NT2/D1 (cell line): ENCODE results near the gene RPL23.

Experiments used
- DNase-seq: peaks from one replicate; pipeline ENCODE4 v3.0.0-alpha.2; 2011; ENCODE audit warnings: low read depth, low spot score
- H3K27me3 ChIP-seq: 2 replicates; pipeline ENCODE4 v1.6.0; 2011; ENCODE audit warnings: mild to moderate bottlenecking; ENCODE audit not compliant: insufficient read length, insufficient read depth
- H3K36me3 ChIP-seq: 2 replicates; pipeline ENCODE4 v1.6.1; 2011; ENCODE audit warnings: mild to moderate bottlenecking, low read length, mixed read lengths; ENCODE audit not compliant: insufficient read depth, insufficient read length
- H3K4me1 ChIP-seq: 2 replicates; pipeline ENCODE4 v1.5.1; 2011; ENCODE audit not compliant: insufficient read depth, insufficient read length
- H3K4me3 ChIP-seq: 2 replicates; pipeline ENCODE4 v1.5.1; 2011; ENCODE audit warnings: low read depth; ENCODE audit not compliant: insufficient read length
- H3K9ac ChIP-seq: 2 replicates; pipeline ENCODE4 v1.6.0; 2011; ENCODE audit warnings: low read depth; ENCODE audit not compliant: insufficient read length
- H3K9me3 ChIP-seq: 2 replicates; pipeline ENCODE4 v1.5.1; 2011; ENCODE audit warnings: mild to moderate bottlenecking, low read length; ENCODE audit not compliant: insufficient read depth
- SUZ12 ChIP-seq: IDR thresholded peaks from 2 replicates; pipeline ENCODE4 v1.6.1; 2011; ENCODE audit not compliant: insufficient read length, insufficient read depth; ENCODE audit errors: extremely low read depth
- YY1 ChIP-seq: IDR thresholded peaks from 2 replicates; pipeline ENCODE4 v1.6.1; 2011; ENCODE audit not compliant: insufficient read length, insufficient read depth
- ZNF274 ChIP-seq: IDR thresholded peaks from 2 replicates; pipeline ENCODE4 v1.6.1; 2011; ENCODE audit warnings: mild to moderate bottlenecking, low read depth, low read length

The RPL23 gene

GRCh38 chr17:38824899-38825761, 28.4 kb downstream of the RPL23 start, which contains the start of gene CWC25:
Gene CWC25 (minus strand): TSS chr17:38825321. CDS start chr17:38825183, 138 bp downstream.
- no peaks in the 10 kb centered on the region for H3K27me3 ChIP-seq
- peak; percentile 89 for DNase-seq
- H3K36me3 ChIP-seq, result peaks cover 30% of the 10 kb centered on the region
- TF ChIP-seq ZNF274 (no peak), YY1 (peak; percentile 34)
- peak within 1 kb of the TSS; percentile 92 for H3K9ac ChIP-seq
- H3K4me1 ChIP-seq, result peaks cover 3% of the 10 kb centered on the region
- no peaks in the 10 kb centered on the region for H3K9me3 ChIP-seq
- H3K4me3 ChIP-seq, result peak within 1 kb of the TSS; percentile 96

DNA sequence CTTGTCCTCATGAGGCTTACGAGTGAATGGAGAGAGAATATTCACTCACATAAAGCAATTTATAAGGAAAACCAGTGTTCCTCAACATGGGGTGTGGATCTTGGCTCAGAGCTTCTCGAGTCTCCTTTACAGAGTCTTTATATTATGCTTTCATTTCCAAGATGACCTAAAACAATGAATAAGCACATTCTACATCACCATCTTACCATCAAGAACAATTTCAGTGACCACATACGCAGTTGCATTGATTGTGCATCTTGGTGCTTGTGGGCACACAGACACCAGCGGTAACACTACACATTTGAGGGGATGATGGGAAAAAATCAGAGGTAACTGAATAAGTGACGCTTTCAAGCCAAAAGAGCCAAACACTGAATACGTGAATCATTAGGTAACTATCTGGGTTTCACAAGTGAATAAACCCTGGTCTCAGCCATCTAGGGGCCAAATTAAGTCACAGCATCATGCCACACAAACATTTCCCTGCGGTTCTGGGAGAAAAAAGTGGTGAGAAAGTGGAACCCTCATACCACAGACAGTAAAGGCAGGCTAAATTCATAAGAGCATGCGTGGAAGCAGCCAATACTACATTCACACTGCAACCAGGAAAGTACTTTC, 37.8 kb downstream of the RPL23 start:
- Histone ChIP-seq H3K4me1 (no peaks in the 10 kb centered on the region), H3K36me3 (peaks cover 71% of the 10 kb centered on the region), H3K9ac (no peak overlapping the region), H3K4me3 (no peak overlapping the region), H3K9me3 (no peaks in the 10 kb centered on the region), H3K27me3 (no peaks in the 10 kb centered on the region)
- TF ChIP-seq ZNF274, result no peak
- TF ChIP-seq SUZ12, result no peak
- no peak for TF ChIP-seq YY1
- no peak for DNase-seq

DNA sequence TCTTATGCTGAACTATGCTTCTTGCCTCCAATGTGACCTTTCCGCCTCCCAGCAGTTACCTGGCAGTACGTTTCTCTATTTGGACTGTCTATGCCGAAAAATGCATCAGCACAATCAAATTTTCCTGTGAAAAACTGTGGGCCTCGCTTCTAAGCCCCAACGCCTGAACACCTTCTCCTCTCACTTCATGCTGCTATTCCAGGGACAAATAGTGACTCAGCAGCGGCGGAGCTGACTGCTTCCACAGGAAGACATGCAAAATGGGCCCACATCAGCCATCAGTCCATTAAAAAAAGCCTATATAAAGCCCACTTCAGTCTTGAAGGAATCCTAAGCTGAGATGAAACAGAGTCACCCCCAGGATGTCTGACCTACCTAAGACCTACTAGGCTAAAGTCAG, 43.7 kb downstream of the RPL23 start:
- no peak for DNase-seq
- Histone ChIP-seq H3K4me3 (no peak overlapping the region), H3K36me3 (peaks cover 82% of the 10 kb centered on the region), H3K4me1 (no peaks in the 10 kb centered on the region), H3K27me3 (no peaks in the 10 kb centered on the region), H3K9me3 (no peaks in the 10 kb centered on the region), H3K9ac (no peak overlapping the region)
- TF ChIP-seq ZNF274 (no peak), YY1 (no peak), SUZ12 (no peak)

DNA sequence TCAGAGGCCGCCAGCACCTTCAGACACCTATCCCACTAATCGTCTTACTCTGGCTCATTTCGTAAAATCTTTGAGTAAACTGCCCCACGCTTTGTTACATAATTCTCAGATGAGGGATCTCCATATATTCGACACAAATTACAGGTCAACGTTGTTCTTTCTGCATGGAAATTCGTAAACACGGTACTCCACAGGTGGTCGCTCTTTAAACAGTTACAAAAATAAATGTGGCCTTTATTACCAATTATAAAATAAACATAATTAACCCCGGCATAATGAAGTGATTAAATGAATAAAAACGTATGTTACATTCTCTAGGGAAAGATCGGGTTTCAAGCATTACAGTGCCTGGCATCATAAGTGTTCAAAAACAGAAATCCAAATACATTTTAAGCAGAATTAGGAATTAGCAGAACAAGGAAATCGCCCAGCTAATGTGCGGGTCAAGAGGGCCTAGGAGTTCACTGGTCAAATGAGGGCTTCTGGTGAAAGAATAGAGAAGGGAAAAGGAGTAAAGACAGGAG, 53.2 kb downstream of the RPL23 start:
- DNase-seq, result no peak
- H3K36me3 ChIP-seq, result peaks cover 66% of the 10 kb centered on the region
- TF ChIP-seq ZNF274 (no peak), SUZ12 (no peak), YY1 (no peak)
- H3K27me3 ChIP-seq, result no peaks in the 10 kb centered on the region
- peak overlapping the region; percentile 85 for H3K4me3 ChIP-seq
- H3K9me3 ChIP-seq, result no peaks in the 10 kb centered on the region
- H3K9ac ChIP-seq, result peak overlapping the region; percentile 15
- no peaks in the 10 kb centered on the region for H3K4me1 ChIP-seq

DNA sequence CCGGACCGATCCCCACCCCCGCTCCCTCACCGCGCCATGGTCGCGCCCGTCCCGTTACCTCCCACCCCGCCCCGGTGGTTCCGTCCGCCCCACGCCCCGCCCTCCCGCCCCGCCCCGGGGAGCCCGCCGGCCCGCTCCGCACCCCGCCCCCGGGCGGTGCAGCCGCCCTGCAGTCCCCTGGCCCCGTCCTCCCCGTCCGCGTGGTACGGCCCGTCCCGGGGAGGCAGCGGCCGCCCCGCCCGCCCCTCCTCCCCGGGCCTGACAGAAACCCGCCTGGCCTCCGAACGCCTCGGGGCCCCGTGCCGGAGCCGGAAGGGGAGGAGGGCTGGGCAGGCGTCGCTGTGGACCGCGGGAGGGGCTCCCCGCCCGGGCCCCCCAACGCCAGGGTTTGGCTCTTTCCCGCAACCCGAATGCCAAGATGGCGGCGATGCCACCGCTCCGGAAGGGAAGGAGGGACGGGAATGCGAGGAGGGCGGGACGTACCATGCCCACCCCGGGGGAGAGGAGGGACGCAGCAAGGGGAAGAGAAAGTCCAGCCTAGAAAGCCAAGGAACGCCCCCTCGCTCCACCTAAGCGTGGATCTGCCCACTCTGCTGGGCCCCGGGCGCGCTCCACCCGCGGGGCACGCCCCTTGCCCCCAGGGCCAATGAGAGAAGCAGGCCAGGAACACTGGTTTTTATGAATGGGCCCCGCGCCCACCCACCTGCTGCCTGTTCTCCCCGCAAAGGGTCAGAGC, 53.9 kb downstream of the RPL23 start, which contains the start of gene PIP4K2B:
Gene PIP4K2B, minus strand, starts transcription at position 56 of the 736 bp plus-strand sequence. CDS start 132 bp downstream, outside the sequence.
- Histone ChIP-seq H3K9me3 (no peaks in the 10 kb centered on the region), H3K9ac (peak within 1 kb of the TSS; percentile 98), H3K27me3 (no peaks in the 10 kb centered on the region), H3K4me1 (no peaks in the 10 kb centered on the region), H3K36me3 (peaks cover 65% of the 10 kb centered on the region), H3K4me3 (peak within 1 kb of the TSS; percentile 85)
- peak; percentile 78 for DNase-seq
- no peak for TF ChIP-seq SUZ12
- peak; percentile 89 for TF ChIP-seq YY1
- no peak for TF ChIP-seq ZNF274

DNA sequence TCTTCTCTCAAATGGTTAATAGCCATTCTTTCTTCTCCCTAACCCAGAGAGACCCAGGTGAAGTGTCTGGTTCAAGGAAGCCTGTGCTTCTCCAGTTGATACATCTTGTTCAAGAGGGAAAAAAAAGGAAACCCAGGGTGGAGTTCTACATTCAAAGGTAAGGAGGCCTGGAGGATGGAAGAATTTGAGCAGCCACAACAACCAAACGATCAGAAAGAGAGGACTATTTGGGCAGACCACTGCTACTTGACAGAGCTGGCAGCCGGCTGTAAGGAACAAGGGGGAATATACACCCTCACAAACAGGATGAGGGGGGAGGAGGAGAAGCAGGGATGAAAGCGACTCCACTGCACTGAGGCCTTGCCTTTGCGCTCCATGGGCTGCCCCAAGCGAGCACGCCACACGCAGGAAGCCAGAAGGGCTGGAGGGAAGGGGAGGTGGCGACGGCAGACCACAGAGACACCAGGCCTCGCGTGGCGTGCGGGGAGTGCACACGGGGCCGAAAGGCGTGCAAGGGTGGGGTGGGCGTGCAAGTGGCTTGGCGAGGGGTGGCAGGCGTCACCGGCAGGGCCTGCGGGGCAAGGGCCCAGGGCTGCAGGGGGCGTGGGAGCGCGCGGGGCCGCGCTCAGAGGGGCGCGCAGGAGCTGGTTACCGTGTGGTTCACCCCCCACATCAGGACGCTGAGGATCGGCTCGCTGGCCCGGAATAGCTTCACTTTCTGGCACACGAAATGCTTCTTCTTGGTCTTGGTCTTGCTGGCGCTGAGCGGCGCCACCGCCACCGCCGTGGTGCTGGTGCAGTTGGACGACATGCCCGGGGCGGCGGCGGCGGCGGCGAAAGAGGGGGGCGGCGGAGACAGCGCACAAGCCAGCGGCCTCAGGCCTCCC, 54.7 kb downstream of the RPL23 start:
- no peaks in the 10 kb centered on the region for H3K27me3 ChIP-seq
- H3K9ac ChIP-seq, result peak overlapping the region; percentile 98
- H3K9me3 ChIP-seq, result no peaks in the 10 kb centered on the region
- DNase-seq, result no peak
- peak overlapping the region; percentile 85 for H3K4me3 ChIP-seq
- H3K36me3 ChIP-seq, result peaks cover 65% of the 10 kb centered on the region
- no peaks in the 10 kb centered on the region for H3K4me1 ChIP-seq
- TF ChIP-seq YY1, result no peak
- no peak for TF ChIP-seq ZNF274
- no peak for TF ChIP-seq SUZ12
